HuH-7.5 (cell line): Measurements from ENCODE around the gene CALB2.
"Not testable (repeated sequence)": the region's sequence is repeated elsewhere in the genome, so short reads cannot be mapped to it uniquely, and the experiment has no call there.

Source experiments
- DNase-seq: peaks from one replicate; pipeline ENCODE4 v3.0.0; 2011; ENCODE audit warnings: low spot score

Gene CALB2

GRCh38 chr16:71352963-71353460, 5.5 kb upstream of the CALB2 start:
- no peak for DNase-seq

- no peak for DNase-seq
These were observed 4.8 kb upstream of the CALB2 start for GRCh38 chr16:71353736-71354135.

GRCh38 chr16:71354156-71354555, 4.4 kb upstream of the CALB2 start:
- no peak for DNase-seq

GRCh38 chr16:71356051-71356740, 2.3 kb upstream of the CALB2 start:
- DNase-seq: no peak

- DNase-seq: not testable (repeated sequence)
These were observed 1.6 kb upstream of the CALB2 start for GRCh38 chr16:71356936-71357335.

- no peak for DNase-seq
These were observed 842 bp upstream of the CALB2 start for GRCh38 chr16:71357681-71358080.

GRCh38 chr16:71359431-71359830, 908 bp downstream of the CALB2 start:
- no peak for DNase-seq

- DNase-seq: no peak
These were observed 1.9 kb downstream of the CALB2 start for GRCh38 chr16:71360378-71360777.

- no peak for DNase-seq
These were observed 5.7 kb downstream of the CALB2 start for GRCh38 chr16:71364133-71364681.

- DNase-seq: no peak
These were observed 6.5 kb downstream of the CALB2 start for GRCh38 chr16:71365021-71365420.

GRCh38 chr16:71367241-71367976, 8.9 kb downstream of the CALB2 start:
- DNase-seq: peak; percentile 69

GRCh38 chr16:71368958-71369357, 10.4 kb downstream of the CALB2 start:
- DNase-seq: no peak

GRCh38 chr16:71369494-71369893, 11.0 kb downstream of the CALB2 start:
- no peak for DNase-seq

- no peak for DNase-seq
These were observed 12.7 kb downstream of the CALB2 start for GRCh38 chr16:71371237-71371636.

- DNase-seq: no peak
These were observed 14.6 kb downstream of the CALB2 start for GRCh38 chr16:71373073-71373472.

- DNase-seq: no peak
These were observed 18.1 kb downstream of the CALB2 start for GRCh38 chr16:71376465-71377157.

GRCh38 chr16:71379711-71380110, 21.2 kb downstream of the CALB2 start:
- DNase-seq: no peak

- no peak for DNase-seq
These were observed 22.3 kb downstream of the CALB2 start for GRCh38 chr16:71380831-71381230.

- no peak for DNase-seq
These were observed 24.7 kb downstream of the CALB2 start for GRCh38 chr16:71383054-71383773.

- DNase-seq: no peak
These were observed 25.7 kb downstream of the CALB2 start for GRCh38 chr16:71384073-71384724.
